Measurements from ENCODE around the gene MRPS34.

Gene MRPS34

DNA sequence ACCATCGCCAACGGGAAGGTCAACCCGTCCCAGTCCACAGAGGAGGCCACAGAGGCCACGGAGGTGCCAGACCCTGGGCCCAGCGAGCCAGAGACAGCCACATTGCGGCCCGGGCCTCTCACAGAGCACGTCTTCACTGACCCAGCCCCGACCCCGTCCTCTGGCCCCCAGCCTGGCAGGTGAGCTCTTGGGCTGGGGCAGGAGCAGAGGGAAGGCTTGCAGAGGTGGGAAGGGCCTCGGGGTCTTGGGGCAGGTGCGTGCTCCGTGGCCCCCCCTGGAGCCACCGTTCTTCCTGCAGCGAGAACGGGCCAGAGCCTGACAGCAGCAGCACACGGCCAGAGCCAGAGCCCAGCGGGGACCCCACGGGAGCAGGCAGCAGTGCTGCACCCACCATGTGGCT lies 6.7 kb downstream of the MRPS34 start:
- H3K27ac ChIP-seq, result no peak overlapping the region
- TF ChIP-seq, protein P1, sequence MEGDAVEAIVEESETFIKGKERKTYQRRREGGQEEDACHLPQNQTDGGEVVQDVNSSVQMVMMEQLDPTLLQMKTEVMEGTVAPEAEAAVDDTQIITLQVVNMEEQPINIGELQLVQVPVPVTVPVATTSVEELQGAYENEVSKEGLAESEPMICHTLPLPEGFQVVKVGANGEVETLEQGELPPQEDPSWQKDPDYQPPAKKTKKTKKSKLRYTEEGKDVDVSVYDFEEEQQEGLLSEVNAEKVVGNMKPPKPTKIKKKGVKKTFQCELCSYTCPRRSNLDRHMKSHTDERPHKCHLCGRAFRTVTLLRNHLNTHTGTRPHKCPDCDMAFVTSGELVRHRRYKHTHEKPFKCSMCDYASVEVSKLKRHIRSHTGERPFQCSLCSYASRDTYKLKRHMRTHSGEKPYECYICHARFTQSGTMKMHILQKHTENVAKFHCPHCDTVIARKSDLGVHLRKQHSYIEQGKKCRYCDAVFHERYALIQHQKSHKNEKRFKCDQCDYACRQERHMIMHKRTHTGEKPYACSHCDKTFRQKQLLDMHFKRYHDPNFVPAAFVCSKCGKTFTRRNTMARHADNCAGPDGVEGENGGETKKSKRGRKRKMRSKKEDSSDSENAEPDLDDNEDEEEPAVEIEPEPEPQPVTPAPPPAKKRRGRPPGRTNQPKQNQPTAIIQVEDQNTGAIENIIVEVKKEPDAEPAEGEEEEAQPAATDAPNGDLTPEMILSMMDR (conservative IDR thresholded peaks at IDR 0.05), result no peak

DNA sequence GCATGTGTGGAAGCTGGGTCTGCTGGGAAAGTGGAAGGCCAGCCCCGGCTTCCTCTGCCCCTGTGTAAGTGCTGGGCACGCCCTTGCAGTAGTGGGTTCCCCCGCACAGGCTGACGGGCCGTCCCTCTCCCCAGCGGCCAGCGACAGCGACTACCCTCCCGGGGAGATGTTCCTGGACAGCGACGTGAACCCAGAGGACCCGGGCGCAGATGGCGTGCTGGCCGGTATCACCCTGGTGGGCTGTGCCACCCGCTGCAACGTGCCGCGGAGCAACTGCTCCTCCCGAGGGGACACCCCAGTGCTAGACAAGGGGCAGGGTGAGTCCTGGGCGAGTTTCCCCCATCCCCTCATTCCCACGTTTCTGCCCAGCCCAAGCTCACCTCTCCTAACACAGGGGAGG lies 7.1 kb downstream of the MRPS34 start:
- TF ChIP-seq, protein P1 (conservative IDR thresholded peaks at IDR 0.05), result no peak
- no peak overlapping the region for H3K27ac ChIP-seq

DNA sequence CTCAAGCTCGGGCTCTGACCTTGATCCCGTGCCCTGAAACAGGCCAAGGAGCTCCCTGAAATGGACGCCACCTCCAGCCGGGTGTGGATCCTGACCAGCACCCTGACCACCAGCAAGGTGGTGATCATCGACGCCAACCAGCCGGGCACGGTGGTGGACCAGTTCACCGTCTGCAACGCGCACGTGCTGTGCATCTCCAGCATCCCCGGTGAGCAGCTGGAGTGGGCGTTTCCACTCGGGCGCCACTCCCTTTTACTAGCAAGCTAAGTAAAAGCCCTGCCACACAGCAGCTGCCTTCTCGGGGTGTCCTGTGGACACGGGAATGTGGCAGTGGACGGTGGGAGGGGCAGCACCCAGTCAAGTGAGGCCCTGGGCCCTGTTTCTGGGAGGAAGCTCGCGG lies 8.0 kb downstream of the MRPS34 start:
- TF ChIP-seq, protein P1 (conservative IDR thresholded peaks at IDR 0.05), result no peak
- no peak overlapping the region for H3K27ac ChIP-seq

DNA sequence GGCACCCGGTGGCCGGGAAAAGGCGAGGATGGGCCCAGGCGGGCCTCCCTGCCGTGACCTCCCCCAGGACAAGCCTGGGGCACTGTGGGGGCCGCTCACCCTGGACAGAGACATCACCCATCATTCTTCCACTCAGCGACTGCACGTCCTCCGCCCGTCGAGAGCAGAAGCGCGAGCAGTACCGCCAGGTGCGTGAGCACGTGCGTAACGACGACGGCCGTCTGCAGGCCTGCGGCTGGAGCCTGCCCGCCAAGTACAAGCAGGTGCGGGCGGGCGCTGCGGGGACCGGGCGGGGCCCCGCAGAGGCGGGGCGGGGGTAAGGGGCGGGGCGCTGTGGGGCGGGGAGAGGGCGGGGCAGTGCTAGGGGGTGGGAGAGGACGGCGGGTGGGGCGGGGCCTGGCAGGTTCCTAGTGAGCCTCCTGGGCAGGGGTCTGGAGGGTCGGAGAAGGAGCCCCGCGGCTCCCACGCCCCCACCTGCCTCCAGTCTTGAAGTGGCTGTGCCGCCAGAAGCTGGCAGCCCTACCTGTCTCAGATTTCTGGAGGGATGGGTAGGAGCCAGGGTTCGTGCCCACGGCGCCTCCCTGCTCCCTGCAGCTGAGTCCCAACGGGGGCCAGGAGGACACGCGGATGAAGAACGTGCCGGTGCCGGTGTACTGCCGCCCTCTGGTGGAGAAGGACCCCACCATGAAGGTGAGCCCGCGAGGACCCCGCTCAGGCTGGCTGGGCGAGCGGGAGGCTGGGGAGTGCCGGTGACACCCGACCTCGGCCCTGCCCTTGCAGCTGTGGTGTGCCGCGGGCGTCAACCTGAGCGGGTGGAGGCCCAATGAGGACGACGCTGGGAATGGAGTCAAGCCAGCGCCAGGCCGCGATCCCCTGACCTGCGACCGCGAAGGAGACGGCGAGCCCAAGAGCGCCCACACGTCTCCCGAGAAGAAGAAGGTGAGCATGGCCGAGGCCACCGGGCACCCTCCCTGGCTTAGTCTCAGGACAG lies 9.1 kb downstream of the MRPS34 start:
- TF ChIP-seq, protein P1 (conservative IDR thresholded peaks at IDR 0.05), result no peak; the same call in 1 of the 2 replicates
- H3K27ac ChIP-seq, result no peak overlapping the region

DNA sequence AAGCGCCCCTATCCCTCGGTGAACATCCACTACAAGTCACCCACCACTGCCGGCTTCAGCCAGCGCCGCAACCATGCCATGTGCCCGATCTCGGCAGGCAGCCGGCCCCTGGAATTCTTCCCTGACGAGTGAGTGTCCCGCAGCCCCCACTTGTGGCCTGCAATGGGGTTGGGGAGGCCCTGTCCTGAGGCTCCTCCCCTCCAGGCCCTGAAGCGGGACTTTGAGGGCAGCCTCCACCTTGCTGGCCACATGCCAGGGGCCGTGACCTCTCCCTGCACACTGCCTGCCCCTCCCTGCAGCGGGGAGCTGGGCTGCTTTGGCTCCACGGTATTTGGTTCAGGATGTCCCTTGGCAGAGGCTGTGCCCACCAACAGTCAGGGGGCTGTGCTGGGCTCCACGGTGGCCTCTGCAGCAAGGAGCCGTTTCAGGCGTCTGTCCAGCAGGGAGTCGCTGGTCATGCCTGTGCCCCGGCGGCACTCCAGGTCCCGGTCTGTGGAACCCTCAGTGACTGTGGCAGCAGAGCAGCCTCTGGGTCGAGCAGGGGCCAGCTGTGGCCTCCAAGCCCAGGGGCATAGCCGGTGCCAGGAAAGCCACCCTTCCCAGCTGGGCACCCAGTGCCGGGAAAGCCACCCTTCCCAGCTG lies 9.9 kb downstream of the MRPS34 start:
- no peak overlapping the region for H3K27ac ChIP-seq
- TF ChIP-seq, protein P1 (conservative IDR thresholded peaks at IDR 0.05), result no peak

DNA sequence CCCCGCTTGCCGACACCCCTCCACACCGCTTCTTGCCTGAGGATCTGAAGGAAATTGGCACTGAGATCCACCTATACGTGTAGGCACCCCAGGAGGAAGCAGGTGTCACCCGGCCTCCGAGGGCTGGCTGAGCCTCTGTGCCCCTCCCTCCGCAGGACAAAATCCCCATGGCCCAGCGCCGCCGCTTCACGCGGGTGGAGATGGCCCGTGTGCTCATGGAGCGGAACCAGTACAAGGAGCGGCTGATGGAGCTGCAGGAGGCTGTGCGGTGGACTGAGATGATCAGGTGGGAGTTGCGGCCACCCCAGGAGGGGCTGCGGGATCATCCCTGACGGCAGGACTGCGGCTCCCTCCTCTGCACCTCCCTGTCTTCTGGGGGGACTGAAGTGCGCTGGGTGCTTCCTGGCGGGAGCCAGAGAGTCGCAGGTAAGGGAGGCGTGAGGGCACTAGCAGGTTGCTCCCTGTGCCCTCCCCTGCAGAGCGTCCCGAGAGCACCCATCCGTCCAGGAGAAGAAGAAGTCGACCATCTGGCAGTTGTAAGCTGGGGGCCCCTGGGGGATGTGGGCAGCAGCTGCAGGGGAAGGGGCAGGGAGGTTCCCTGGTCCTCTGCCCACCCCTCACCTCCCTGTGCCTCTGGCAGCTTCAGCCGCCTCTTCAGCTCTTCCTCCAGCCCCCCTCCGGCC lies 10.6 kb downstream of the MRPS34 start:
- TF ChIP-seq, protein P1 (conservative IDR thresholded peaks at IDR 0.05), result no peak
- no peak overlapping the region for H3K27ac ChIP-seq

DNA sequence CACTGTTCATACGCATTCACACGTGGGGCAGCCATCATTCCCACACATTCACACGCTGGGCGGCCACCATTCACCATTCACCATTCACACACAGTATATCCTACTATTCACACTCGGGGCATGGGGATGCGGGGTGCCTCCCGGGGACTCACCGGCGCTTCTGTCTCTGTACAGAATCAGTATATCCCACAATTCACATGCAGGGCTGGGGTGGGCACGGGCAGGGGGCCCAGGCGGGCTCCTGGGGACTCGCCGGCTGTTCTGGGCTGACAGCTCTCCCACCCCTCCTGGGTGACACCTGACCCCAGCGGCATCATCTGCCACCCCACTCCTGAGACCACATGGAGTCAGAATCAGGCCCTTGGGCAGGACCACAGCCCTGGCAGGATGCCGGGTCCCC lies 11.2 kb downstream of the MRPS34 start:
- no peak overlapping the region for H3K27ac ChIP-seq

More for the DNA sequence above, 11.2 kb downstream of the MRPS34 start:
- TF ChIP-seq, protein P1 (conservative IDR thresholded peaks at IDR 0.05), result no peak

Data from VCaP (cell line).